ENCODE results near the gene CSRP1. TPM values are rescaled to one million over a fixed set of nuclear protein-coding genes. Genes with fewer than 3 reads are reported as not detected.
A peak's percentile ranks its signal among the peaks of the same experiment; 100 is the strongest.

Gene CSRP1
- total RNA-seq, 2 donors from 2014 or later: 131 to 355 TPM

DNA sequence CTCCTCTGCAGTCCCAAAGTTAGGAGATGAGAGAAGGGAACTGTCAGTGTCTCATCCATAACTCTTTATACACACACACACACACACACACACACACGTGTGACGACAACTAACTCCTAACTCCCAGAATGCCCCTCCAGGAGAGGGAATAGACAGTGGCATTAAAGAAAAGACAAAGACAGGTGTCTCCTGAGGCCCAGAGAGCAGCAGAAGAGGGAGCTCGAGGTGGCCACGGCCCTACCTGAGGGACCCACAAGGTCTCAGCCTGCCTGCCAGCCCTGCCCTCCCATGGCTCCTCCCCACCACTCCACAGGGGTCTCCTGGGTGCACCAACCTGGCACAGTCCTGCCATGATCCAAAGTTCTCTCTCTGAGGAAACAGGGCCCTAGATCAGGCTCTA, 36.3 kb downstream of the CSRP1 start:
- DNase-seq (no peak), ATAC-seq (no peak)
- intact Hi-C loops (cut with DNase I, micrococcal nuclease): no loop called here

DNA sequence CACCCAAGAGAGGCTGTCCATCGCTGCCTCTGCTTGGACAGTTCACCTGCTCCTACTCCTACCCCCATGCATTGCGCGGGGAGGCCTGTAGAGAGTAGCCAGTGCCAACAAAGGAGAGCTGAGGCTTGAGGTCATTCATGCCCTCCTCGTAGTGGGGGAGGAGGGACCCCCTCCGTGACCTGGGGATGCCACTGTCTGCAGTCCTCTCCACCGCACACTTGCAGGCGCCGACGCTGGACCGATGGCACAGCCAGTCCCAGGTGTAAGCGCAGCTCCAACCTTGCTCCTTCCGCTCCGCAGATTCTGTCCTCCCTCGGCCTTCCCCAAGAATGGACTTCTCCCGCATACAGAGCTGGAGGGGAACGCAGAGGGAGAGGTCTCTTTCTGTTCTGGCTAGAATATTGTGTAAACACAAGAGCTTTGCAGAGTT, 37.3 kb downstream of the CSRP1 start:
- ATAC-seq: no peak
- intact Hi-C loops (cut with DNase I, micrococcal nuclease): no loop called here

DNA sequence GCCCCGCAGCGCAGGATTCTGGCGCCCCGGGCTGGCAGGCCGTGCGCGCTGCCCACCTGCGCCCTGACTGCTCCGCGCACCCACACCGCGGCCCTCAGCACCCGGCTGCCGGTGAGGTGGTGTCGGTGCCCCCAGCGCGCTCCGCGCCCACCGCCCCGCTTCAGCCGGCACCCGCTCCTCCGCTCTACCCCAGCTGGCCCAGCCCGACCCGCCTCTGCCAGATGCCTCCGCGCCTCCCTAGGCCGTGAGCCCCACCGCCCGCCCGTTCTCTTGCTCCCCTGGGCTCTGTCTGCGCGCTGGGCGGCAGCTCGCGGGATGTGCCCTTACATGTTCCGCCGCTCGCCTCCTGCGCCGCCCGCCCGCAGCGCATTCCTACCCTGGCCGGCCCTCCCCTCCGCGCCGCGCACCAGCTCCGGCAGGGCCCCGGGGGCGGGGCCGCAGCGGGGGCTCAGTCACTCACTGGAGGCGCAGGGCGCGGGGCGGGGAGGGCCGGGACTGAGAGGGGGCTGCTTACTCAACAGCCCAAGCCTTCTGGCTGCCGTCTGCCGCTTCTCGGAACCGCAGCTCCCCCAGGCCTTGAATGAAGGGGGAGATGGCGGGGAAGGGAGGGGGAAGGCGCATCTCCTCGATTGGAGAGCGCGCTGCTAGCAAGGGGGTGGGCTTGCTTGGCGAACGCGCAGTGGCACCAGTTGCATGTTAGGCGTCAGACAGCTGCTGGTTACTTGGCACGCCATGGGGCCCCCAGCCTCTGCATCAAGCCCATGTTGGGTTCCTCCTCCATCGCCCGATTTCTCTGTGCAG, 37.9 kb downstream of the CSRP1 start, which contains the start of gene PHLDA3:
PHLDA3 (minus strand) TSS at position 345 of the 801 bp plus-strand sequence. CDS start 402 bp downstream, outside the sequence.
- peak; percentile 78 to 87 for DNase-seq
- intact Hi-C loops (cut with DNase I, micrococcal nuclease): no loop called here

More for the DNA sequence above, 37.3 kb downstream of the CSRP1 start:
- no peak for DNase-seq

DNA sequence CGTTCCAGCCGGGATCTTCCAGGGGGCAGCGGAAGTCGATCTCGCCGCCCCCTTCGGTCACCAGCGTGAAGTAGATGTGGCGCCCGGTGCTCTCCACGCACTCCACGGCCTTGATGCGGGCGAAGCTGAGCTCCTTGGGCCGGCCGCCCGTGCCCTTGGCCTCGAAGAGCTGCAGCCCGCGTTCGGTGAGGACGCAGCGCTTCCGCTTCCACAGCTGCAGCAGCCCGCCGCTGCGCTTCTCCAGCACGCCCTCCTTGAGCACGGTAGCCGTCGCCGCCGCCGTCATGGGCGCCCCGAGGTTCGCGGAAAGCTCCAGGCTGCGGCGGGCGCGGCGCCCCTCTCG, 38.5 kb downstream of the CSRP1 start:
- ATAC-seq (peak; percentile 59), DNase-seq (peak in 1 of 2 donors; percentile 57)
- intact Hi-C loops (cut with DNase I, micrococcal nuclease): no loop called here

More for the DNA sequence above, 37.9 kb downstream of the CSRP1 start, which contains the start of gene PHLDA3:
- ATAC-seq: peak; percentile 82

DNA sequence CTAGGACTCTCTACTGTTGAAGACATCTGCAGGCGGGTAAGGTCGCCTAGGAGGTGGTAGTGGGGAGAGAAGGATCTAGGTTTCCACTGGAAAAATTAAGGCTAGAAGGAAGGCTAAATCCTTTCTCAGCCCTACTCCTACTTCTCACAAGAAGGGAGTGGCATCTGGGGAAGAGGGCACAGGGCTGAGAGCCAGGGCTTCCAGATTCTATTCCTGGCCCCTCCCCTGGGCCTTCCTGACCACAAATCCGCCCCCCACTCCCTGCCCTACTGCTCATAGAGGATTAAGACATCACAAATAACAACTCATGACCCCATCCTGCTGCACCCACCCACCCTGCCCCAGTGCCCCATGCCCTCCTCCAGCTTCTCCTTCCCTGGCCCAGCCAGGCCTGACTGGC, 40.4 kb downstream of the CSRP1 start:
- intact Hi-C loops (cut with DNase I, micrococcal nuclease): no loop called here
- ATAC-seq: peak; percentile 59
- DNase-seq: peak in 1 of 2 donors; percentile 56

DNA sequence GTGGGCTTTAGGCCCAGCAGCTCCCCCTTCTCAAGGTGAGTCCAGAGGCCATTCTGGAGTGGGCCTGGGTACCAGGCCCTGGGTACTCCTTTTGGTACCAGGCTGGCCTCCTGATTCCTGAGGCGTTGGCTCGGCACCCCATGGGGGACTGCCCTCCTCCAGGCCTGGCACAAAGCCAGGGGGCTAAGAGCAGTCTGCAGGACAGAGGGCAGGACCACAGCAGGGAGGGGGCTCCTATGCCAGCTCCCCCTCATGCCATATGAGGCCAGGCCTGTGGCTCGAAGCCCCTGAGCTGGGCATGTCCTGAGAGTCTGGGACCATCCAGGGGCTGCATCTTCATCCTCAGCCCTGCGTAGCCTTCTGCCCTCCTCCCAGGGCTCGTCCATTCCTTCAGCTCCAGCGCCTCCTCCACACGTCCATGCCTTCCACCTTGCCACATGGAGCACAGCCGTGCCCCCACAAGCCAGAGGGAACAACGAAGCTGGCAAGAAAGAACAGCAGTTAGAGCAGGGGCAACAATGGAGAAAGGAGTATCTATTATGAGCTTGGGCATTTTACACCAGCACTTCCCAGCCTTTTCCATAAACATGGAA, 41.1 kb downstream of the CSRP1 start:
- DNase-seq: no peak
- intact Hi-C loops (cut with DNase I, micrococcal nuclease): no loop called here
- no peak for ATAC-seq

DNA sequence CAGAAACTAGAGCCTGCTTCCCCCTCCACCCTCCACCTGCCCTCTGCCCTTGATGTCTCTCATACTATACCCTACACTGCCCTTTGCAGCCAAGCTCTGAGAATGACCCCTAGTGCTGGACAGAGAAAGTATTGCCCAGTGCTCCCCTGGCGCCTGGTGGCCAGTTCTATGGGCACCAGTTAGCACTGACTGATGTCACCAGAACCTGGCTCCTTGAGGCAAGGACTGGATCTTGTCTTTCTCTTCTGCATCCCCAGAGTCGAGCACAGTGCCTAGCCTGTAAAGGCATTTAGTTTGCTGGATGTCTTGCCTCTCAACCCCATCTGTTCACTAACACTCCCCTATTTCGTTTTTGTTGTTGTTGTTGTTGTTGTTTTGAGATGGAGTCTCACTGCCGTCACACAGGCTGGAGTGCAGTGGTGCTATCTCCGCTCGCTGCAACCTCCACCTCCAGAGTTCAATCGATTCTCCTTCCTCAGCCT, 43.8 kb downstream of the CSRP1 start:
- ATAC-seq (no peak), DNase-seq (no peak)
- intact Hi-C loops (cut with DNase I, micrococcal nuclease): no loop called here

DNA sequence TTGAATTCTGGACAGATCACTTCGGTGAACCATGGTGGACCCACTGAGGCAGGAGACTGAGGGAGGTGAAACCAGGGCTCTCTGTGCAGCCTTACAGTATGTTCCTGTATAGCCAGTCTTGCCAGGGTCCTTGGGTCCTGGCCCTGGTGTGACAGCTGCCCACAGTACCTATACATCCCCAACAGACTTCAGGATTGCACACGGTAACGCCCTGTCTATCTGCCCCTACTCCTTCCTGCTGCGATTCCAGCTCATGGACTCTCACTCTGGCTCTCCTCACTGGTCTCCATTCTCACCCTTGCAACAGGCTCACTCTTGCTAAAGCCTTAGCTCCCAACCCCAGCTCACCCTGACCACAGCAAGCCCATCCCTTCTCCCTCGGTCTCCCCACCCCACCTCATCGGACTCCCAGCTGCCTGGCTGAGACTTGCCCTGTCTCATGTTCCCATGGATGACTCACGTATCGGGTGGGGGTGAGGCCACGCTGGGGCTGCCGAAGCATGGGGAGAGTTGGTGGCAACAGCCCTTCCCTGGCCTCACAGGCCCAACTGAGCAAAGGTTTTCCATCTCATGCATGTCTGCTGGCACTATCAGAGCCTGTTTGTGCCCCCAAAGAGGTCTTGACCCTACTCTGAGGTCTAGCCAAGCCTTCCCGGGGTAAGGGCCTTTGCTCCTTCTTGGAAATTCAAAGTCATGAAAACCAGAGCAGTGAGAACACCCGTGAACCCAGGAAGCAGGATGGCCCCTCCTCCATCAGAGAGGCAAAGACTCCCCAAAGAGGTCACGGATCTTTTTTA, 45.1 kb downstream of the CSRP1 start:
- intact Hi-C loops (cut with DNase I, micrococcal nuclease): no loop called here
- peak; percentile 43 for ATAC-seq
- peak; percentile 38 to 78 for DNase-seq

DNA sequence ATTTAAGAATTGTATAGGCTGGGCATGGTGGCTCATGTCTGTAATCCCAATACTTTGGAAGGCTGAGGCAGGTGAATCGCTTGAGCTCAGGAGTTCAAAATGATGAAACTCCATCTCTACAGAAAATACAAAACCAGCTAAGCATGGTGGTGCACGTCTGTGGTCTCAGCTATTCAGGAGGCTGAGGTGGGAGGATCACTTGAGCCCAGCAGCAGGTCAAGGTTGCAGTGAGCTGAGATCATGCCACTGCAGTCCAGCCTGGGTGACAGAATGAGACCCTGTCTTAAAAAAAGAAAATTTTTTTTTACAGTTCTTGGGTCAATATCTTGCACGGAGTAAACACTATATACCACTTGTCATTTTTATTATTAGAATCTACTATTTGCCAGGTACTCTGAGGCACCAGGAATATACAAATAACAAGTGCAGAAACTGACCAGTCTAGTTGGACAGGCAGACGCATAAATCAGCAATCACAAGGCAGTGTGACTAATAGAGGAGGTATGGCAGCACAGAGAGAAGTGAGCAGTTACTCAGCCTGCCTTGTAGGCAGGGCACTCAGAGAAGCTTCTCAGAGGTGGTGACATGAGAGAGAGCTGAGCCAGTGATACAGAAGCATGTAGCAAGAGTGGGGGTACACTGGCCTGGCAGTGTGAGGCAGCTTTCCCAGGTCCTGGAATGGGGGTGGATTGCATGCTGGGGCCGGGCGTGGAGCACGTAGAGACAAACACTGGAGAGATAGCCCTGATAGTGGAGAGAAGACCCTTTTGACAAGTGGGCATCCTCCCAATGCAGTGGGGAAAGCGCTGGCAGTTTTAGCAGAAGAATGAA, 45.9 kb downstream of the CSRP1 start:
- intact Hi-C loops (cut with DNase I, micrococcal nuclease): no loop called here
- ATAC-seq (peak; percentile 68), DNase-seq (no peak)

DNA sequence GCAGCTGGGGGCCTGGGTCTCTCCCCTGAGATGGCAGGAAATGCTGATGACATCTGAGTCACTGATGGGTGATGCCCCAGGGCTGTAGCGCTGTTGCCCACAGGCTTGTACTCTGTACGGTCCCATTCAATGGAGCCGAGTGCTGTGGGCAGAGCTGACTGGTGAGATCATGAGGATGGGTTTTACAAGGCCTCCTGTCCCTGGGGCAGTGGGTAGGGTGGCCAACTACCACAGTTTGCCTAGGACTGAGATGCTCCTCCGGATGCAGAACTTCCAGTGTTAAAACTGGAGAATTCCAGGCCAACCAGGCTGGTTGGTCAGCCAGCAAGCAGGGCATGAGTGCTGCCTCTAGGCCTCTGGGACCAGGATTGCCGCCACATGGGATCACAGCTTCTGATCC, 47.1 kb downstream of the CSRP1 start:
- intact Hi-C loops (cut with DNase I, micrococcal nuclease): no loop called here
- DNase-seq: no peak

DNA sequence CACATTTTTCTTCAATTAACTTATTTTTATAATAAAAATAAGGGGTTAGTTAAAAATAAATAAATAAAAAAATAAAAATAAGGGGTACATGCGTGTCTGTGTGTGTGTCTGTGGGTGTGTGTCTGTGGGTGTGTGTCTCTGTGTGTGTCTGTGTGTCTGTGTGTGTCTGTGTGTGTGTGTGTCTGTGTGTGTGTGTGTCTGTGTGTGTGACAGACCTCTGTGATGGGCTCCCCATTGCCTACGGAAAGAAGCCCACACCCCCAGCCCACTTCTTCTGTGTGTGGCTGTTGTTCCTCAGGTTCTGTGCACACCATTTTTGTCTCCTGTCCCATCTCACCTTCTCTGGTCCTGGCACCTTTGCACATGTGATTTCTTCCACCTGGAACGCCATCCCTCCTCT, 47.9 kb downstream of the CSRP1 start:
- no peak for ATAC-seq
- intact Hi-C loops (cut with DNase I, micrococcal nuclease): no loop called here
- no peak for DNase-seq

More for the DNA sequence above, 47.1 kb downstream of the CSRP1 start:
- no peak for ATAC-seq

DNA sequence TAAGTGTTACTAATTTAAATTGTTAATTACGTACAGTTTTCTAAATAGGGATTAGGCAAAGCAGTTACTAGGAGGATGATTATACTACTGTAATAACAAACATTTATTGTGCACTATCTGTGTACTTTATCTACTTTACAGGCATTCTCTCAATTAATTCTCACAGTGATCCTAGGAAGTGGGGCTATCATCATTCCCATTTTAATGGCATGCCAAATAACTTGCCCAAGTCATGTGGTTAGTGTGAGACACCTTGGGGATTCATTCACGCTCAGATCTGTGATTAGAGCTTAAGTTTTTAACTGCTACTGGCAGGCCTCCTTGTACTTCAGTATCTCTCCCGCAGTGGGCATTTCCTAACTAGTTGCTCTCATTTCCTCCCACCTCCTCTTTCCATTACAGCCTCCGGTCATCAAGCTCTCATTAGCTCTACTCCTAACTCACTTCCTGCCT, 49.4 kb downstream of the CSRP1 start:
- DNase-seq: no peak
- ATAC-seq: no peak

DNA sequence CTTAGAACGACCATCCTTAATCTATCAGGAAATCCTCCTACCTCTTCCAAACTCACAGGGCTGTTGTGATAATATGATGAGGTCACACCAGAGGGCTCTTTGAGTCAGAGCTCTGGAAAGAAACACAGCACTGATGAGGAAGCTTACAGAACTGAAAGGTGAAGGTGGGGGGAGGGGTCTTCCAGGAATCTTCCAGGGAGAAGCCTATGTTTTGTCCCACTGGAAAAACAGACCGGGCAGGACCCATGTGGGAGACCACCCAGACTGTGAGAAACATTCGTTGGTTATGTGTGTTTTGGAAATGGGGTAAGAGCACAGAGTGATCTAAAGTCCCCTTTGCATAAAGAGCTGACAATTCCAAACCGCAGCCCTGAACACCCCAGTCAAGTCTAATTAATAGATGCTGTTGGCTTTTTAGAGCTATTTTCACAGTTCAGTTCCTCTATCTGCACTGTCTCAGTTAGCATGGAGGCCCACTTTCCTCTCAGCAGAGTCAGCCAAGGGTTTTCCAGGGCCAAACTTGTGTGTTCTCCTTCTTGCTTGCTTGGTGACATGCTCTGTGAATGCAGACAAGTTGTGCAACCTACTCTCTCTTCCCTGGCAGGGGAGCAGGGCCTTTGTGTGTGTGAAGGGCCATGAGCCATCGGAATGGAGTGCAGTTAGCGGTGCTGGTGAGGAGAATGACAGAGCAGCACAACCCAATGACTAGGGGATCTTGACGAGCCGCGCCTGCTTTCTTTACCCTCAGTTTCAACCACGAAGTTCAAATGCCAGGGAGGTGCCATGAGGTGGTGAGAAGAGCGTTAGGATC, 50.2 kb downstream of the CSRP1 start:
- DNase-seq (peak in 1 of 2 donors; percentile 72), ATAC-seq (peak; percentile 16)
- intact Hi-C loops (cut with DNase I, micrococcal nuclease): no loop called here

More for the DNA sequence above, 49.4 kb downstream of the CSRP1 start:
- intact Hi-C loops (cut with DNase I, micrococcal nuclease): no loop called here

DNA sequence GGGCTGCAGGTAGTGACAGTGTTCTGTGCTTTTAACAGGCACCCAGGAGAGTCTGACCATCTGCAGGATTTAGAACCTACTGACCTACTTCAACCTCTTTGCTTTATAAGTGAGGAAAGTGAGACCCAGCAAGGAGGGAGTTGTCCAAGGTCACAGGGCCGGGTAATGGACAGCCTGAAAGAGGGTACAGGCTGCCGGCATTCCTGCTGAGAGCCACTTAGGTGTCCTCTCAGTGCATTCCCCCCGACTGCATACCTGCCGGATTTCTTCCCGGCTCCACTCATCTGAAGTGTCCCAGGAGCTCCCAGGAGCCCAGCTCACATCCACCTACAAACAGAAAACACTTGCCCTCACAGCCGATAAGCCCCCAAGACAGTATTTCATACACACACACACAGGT, 51.8 kb downstream of the CSRP1 start:
- intact Hi-C loops (cut with DNase I, micrococcal nuclease): no loop called here
- DNase-seq (no peak), ATAC-seq (no peak)

DNA sequence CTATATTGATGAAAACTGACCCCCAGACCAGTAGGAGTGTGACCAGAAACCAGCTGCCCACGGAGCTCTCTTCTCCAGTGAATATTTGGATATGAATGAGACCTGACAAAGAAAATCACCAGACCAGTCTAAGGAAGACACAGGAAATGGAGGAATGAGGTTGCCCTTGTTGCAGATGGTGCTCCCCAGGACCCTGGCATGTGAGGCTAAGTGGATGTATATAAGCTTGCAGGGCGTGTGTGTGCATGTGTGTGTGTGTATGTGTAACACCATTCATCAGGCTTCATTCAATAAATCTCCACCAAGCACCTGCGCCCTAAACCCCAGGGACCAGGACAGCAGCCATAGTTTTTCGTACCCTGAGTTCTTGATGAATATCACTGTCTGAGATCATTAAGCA, 52.3 kb downstream of the CSRP1 start:
- DNase-seq (no peak), ATAC-seq (no peak)
- intact Hi-C loops (cut with DNase I, micrococcal nuclease): no loop called here

DNA sequence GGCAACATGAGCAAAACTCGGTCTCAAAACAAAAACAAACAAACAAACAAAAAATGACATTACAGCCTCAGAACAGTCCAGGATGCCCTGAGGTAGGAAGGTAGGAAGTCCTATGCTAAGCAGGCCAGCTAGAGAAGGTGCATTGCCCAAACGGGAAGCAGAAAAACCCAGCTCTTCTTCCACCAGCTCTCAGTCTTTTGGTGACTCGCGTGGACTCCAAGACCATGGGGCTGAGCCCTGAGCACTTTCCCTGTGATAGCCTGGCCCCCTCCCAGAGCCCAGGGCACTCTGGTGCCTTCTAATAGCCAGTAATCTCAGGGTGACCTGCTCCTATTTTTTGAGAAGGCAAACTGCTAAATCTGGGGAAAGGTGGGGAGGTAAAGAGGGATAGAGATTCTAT, 54.1 kb downstream of the CSRP1 start:
- ATAC-seq: no peak
- intact Hi-C loops (cut with DNase I, micrococcal nuclease): no loop called here
- no peak for DNase-seq

DNA sequence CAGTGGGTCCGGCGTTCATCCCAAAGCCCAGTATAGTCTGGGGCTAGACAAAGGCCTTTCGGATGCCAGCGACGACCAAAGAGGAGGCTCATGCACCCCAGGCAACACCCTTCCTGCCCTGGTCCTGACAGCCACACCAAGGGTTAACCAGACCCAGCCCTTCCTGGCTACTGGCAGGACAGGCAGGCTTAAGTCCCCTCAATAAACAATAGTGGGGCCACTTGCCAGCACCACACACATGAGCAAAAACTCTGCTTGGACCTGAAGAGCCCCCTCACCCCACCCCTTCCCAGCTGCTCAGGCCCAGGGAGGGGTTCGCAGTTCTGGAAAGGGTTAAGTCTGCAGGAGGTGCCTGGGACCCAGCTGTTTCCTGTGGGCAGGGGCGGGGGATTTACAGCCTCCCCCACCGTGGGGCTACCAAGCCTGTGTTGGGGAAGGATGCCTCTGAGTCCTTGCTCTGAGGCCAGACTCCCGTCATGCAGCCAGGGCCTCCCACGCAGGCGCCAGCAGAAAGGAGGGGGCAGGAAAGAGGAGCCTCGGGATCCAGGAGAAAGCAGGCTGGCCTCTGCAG, 56.1 kb downstream of the CSRP1 start:
- ATAC-seq (no peak), DNase-seq (peak in 1 of 2 donors; percentile 39)
- intact Hi-C loops (cut with DNase I, micrococcal nuclease): no loop called here

Measured in left colon (tissue), 2 donors.